HL-60/S4 treated with phorbol 12-myristate 13-acetate at 8.2 ng/mL for 4 days and 3 days (cell line): ENCODE data around the gene CKMT1A.
"Not testable (repeated sequence)": the region's sequence is repeated elsewhere in the genome, so short reads cannot be mapped to it uniquely, and the experiment has no call there.

Source experiments
- in situ Hi-C: fragments of 300-500 bp; cut with MboI; formaldehyde crosslinking; loops from 2 replicates; pipeline ENCODE4 v1.15.0; 2022; ENCODE audit warnings: low sequenced_read_pairs

The CKMT1A gene

GRCh38 chr15:43693148-43694022 lies at the start of gene CKMT1A:
TSS of gene CKMT1A (plus strand) at chr15:43693859. CDS start at chr15:43694051, 192 bp downstream.
- in situ Hi-C loops, result not testable (repeated sequence)

GRCh38 chr15:43648649-43649429 lies 44.8 kb upstream of the CKMT1A start, which contains the start of gene CATSPER2:
TSS of gene CATSPER2 (minus strand) at chr15:43648844. CDS start at chr15:43648061, 783 bp downstream.
- in situ Hi-C loops, result no loop called here

GRCh38 chr15:43649430-43649926 lies 44.2 kb upstream of the CKMT1A start:
- in situ Hi-C loops, result not testable (repeated sequence)

- in situ Hi-C loops, result not testable (repeated sequence)
Observed at GRCh38 chr15:43659727-43660126, 33.9 kb upstream of the CKMT1A start.

- in situ Hi-C loops, result not testable (repeated sequence)
Observed at GRCh38 chr15:43662293-43662692, 31.4 kb upstream of the CKMT1A start.

- in situ Hi-C loops, result not testable (repeated sequence)
Observed at GRCh38 chr15:43663333-43663732, 30.3 kb upstream of the CKMT1A start.

GRCh38 chr15:43666177-43666576 lies 27.5 kb upstream of the CKMT1A start:
- in situ Hi-C loops, result not testable (repeated sequence)

GRCh38 chr15:43674175-43674574 lies 19.5 kb upstream of the CKMT1A start:
- in situ Hi-C loops, result not testable (repeated sequence)

GRCh38 chr15:43689604-43690301 lies 3.9 kb upstream of the CKMT1A start:
- in situ Hi-C loops, result not testable (repeated sequence)

GRCh38 chr15:43692679-43693078 lies 980 bp upstream of the CKMT1A start:
- in situ Hi-C loops, result not testable (repeated sequence)

GRCh38 chr15:43702174-43702573 lies 8.5 kb downstream of the CKMT1A start:
- in situ Hi-C loops, result no loop called here

GRCh38 chr15:43702701-43703424 lies 9.2 kb downstream of the CKMT1A start:
- in situ Hi-C loops, result no loop called here

GRCh38 chr15:43710431-43711131 lies 16.9 kb downstream of the CKMT1A start:
- in situ Hi-C loops, result not testable (repeated sequence)

- in situ Hi-C loops, result no loop called here
Observed at GRCh38 chr15:43723151-43723550, 29.5 kb downstream of the CKMT1A start.

- in situ Hi-C loops, result not testable (repeated sequence)
Observed at GRCh38 chr15:43726306-43726705, 32.6 kb downstream of the CKMT1A start.

- in situ Hi-C loops, result not testable (repeated sequence)
Observed at GRCh38 chr15:43728053-43728725, 34.5 kb downstream of the CKMT1A start.

GRCh38 chr15:43735416-43735815 lies 41.8 kb downstream of the CKMT1A start:
- in situ Hi-C loops, result no loop called here

GRCh38 chr15:43746245-43746902 lies 52.7 kb downstream of the CKMT1A start, which contains the start of gene PDIA3:
TSS of gene PDIA3 (plus strand) at chr15:43746438. CDS start at chr15:43746540, 102 bp downstream.
- in situ Hi-C loops, result not testable (repeated sequence)
